Stimulated activated CD4-positive, alpha-beta T cell treated with anti-CD3 and anti-CD28 coated beads, Interleukin-2, amount 100 ng/mL, for 48 hours (primary cell): ENCODE data around the gene HRK.

ENCODE experiments used
- DNase-seq, 2 donors: peaks; one replicate each; pipeline ENCODE4 v3.0.0-alpha.2; 2020

Gene HRK

DNA sequence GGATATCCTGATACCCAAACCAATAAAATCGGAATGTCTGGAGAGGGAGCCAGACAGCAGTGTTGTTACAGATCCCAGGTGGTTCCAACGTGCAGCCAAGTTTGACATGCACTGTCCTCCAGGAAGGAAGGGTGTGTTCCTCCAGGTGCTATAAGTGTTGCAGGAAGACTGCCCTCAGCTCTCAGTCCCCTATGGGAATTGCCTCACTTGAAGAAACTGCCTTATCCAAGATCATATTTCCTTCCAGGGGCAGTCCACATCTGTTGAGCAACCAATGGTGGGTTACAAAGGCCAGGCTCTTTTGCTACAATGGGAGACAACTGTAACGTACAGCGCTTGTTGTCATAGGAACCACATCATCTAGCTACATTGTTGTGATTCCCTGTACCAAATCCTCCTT lies 16.2 kb upstream of the HRK start:
- no peak for DNase-seq

DNA sequence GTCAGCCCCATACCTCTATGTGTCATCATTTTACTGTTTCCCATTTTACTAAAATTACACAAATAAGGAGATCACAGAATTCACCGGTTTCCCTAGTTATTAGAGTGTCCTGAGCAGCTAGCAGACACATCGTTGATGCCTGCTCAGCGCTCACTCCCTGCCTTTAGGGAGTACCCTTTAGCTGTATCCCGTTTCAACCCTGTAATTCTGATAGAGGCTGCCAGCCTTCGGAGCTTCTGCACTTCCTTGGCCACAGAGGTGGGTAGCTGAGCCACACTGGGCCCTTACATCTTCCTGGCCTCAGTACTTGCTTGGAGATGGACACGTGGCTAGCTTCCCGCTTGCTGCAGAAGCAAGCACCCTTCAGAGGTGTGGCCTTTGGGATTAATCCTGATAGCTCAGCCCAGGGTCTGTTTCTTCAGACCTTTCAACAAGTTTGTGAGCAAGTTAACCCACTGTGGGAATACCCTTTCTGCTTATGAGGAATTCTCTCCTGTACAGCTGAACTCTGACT lies 15.2 kb upstream of the HRK start:
- no peak for DNase-seq

DNA sequence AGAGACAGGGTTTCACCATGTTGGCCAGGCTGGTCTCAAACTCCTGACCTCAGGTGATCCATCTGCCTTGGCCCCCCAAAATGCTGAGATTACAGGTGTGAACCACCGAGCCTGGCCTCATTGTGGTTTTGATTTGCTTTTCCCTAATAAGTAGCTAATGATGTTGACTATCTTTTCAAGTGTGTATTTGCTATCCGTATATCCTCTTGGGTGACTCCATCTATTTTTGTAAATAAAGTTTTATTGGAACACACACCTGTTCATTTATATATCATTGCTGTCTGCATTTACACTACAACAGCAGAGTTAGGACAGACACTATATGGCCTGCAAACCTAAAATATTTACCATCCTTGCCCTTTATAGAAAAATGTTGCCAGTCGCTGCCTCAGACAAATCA lies 13.7 kb upstream of the HRK start:
- no peak for DNase-seq

DNA sequence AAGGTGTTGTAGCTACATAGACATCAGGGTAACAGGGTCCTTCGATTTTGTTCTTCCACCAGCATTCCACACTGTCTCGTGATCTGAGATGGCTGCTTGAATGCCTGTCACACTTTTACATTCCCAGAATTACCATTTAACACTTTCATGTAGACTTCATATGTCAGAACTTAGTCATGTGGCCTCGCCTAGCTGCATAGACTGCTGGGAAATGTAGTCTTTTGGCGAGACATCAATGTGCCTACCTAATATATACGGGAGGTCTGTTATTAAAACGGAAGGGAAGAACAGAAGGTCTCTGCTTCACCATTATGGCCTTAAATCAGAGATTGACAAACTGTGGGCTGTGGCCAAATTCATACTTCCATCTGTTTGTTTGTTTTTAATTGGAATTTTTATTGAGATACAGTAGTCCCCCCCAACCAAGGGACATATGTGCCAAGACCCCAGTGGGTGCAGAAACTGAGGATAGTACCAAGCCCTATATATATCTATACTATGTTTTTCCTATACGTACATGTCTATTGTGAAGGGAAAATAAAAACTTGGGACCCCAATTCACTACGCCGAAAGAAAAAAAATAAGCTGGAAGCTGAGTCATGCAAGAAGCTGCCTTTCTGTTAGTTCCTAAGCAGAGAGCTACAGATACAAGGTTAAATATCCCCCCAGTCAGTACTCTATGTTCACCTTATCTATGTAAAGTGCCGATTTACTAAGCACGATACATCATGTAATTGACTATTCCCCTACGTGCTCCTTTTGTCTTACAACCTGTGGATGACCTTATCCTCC lies 11.3 kb upstream of the HRK start:
- DNase-seq, result no peak

DNA sequence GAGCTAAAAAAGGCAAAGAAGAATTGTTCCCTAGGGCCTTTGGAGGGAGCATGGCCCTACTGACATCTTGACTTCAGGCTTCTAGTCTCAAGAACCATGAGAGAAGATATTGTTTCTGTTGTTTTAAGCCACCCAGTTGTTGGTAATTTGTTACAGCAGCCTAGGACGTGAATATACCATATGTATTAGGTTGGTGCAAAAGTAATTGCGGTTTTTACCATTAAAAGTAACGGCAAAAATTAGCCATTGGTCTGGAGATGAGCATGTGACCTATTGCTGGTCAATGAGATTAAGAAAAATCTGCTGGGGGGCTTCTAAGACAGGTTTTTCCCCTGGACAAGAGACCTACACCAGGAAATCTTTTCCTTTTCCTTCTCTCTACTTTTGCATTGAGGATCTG lies 9.8 kb upstream of the HRK start:
- no peak for DNase-seq

DNA sequence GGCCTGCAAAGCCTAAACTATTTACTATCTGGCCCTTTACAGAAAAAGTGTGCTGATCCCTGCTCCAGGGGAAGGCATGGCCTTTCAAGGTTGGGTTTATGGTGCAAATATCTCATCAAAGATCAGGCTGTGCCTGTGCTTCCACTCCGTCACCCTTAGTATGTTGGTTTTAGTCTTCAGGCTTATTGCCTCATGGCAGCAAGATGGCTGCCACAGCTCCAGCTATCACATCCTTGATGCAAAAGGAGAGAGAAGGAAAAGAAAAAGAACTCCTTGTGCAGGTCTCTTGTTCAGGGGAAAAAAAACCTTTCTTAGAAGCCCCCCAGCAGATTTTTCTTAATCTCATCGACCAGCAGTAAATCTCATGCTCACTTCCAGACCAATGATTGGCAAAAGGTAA lies 9.1 kb upstream of the HRK start:
- no peak for DNase-seq

DNA sequence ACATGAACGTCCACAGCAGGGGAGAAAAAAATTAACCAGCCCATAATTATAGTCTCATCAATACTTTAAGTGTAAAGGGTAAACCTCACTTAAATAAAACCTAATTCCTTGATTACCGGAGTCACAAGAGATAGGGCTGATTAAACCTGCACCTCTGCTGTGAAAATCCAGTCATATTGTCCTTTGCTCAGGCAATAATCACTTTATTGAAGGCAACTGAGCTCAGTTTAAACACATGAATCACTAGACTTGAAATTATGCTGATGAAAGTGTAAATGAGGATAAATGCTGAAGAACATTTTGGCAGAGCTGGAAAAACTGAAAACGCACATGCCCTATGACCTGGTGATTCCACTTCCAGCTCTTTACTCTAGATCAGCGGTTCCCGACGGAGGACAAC lies 6.7 kb upstream of the HRK start:
- no peak for DNase-seq

DNA sequence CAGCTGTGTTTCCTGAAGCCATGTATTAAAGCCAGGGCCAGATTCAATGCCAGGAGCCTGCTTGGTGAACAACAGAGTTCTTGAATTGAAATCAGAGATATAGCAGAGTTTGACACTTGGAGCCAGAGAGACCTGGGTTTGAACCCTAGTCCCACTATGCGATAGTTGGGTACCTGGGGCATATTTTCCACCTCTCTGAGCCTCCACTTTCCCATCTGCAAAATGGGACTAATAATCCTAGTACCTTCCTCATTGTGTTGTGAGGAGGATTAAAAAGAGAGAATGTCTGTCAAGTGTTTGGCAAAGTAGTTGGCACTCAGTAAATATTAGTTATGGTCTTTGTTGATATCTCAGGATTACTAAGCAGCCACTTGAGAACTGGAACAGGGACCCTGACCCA lies 6.0 kb upstream of the HRK start:
- DNase-seq, result no peak

DNA sequence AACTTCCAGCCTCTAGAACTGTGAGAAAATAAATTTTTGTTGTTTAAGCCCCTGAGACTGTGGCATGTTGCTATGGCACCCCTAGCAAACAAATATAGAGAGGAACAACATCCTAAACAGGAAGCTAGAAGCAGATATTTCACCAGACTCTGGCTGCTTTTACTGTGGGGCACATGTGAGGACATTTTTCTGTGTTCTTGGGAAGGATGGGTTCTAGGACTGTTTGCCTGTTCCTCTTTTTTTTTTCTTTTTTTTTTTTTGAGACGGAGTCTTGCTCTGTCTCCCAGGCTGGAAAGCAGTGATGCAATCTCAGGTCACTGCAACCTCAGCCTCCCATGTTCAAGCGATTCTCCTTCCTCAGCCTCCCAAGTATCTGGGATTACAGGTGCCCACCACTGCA lies 4.2 kb upstream of the HRK start:
- no peak for DNase-seq

DNA sequence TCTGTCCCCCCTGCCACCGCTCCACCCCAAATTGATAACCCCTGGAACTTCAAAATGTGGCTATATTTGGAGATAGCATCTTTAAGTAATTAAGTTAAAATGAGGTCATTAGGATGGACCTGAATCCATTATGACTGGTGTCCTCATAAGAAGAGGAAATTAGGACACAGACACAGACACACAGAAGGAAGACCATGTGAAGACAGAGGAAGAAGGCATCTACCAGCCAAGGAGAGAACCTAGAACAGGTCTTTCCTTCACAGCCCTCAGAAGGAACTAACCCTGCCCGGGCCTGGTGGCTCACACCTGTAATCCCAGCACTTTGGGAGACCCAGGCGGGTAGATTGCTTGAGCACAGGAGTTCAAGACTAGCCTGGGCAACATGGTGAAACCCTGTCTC lies 3.6 kb upstream of the HRK start:
- DNase-seq, result no peak

DNA sequence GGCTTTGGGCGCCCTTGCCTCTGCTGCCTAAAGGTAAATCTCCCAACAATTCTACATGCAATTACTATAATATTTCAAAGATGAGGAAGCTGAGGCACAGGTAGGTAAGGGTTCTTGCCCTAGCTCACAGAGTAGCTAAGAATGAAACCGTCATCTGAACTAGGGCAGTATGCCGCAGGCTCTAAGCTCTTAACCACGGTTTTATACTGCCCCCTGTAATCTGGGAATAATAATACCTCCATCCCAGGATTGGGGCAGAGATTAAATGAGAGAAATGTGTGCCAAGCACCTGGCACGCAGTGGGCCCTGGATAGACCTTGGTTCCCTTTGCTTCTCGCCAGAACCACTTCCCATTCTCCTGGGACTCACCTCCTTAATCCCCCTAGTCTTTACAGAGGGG lies 1.5 kb upstream of the HRK start:
- no peak for DNase-seq

DNA sequence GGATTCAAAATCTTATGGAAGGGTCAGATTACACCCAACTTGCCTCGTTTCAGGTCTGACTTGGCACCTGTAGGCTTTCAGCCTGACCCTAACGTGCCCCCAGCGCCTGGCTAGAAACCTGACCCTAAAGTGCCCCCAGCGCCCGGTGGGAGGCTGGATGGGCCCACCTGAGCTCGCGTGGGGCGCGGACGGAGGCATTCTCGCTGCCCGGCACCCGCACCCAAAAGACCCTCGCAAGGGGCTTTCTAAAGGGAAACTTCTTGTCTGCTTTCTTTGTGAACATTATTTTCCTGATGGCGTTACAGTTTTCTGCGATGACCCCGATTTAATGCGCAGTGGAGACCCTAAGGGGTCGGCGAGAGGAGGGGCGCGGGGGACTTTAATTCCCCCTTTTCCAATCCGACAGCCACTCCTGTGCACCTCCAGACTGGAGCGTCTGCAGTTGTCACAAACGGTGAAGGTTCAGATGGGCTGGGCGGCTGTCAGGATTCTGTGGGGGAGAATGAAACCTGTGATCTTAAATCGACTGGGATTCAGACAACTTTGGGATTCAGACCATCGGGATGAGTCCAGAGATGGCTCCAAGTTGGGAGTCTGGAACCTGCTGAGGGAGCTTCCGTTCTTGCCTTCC lies 751 bp upstream of the HRK start:
- DNase-seq, result no peak

DNA sequence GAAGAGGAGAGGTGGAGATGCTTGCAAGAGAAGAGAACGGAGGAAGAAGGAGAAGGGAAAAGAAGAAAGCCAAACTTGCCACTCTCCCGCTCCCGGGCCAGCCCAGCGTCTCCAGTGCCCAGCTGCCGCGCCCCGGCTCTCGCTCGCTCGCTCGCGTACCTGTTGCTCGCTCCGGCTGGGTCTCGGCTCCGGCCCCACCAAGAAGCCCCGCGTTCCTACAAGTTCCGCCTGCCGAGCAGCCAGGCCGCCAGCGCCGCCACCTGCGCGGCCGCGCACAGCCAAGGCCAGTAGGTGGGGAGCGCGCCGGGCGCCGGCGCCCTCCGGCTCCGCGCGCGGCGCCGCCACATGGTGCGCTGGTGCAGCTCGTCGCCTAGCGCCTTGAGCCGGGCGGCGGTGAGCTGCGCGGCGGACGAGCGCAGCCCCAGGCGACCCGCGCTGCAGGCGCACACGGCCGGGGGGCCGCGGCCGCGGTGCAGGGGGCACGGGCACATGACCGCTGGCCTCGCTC lies 370 bp downstream of the HRK start:
- DNase-seq, result peak in 1 of 2 donors; percentile 25

DNA sequence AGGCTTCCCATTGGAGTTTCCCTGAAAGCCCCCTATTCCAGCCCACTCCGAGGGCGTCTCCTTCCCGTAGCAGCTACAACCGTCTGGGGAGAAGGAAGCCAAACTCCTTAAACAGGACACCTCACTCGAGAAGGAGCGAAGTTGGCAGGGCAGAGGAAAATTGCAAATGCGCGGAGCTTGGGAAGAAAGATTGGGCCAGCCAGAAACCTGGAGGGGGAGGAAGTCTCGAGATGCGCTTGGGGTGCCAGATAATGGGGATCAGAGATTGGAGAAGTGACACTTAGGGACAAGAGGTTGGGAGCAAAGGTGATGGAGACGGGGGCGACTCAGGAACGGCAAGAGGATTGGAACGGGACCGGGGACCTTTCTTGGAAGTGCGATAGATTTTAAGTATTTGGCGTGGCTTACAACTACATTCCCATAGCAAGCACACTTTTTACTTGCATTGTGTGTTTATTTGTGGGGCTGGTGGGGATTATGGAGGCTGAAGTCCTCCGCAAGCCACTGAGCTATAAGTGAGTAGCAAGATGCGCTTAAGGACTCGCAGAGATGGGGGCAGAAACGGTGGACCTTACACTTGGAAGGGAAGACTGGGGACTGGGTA lies 926 bp downstream of the HRK start:
- DNase-seq, result no peak

DNA sequence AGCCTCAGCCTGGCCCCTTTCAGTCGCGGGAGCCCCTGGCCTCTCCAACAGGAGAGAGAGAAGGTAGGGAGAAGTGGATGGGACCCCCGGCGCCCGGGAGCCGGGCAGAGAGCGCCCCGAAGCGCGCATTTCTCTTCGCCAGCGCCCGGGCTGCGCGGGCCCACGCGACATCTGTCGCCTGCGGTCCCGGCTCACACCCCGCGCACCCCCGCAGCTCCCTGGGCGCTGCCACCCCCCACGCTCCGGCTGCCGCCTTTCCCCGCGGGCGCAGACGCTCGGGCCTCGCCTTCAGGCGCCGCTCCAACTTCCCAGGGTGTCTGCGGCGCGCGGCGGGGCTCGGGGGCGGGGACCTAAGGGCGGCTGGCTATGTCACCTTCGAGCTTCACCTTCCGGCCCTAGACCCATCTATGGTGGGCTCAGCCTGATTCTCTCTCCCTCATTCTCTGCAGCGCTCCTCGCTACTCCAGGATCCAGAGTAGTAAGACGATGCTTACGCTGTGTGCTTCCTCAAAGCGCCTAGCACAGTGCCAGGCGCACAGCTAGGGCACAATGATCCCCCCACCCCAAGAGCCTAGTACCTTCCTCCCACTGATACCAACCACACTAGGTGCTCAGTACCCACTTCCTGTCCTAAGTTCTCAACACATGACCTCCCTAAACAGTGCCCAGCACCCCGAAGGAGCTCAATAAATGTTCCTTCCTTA lies 1.6 kb downstream of the HRK start:
- DNase-seq, result no peak

DNA sequence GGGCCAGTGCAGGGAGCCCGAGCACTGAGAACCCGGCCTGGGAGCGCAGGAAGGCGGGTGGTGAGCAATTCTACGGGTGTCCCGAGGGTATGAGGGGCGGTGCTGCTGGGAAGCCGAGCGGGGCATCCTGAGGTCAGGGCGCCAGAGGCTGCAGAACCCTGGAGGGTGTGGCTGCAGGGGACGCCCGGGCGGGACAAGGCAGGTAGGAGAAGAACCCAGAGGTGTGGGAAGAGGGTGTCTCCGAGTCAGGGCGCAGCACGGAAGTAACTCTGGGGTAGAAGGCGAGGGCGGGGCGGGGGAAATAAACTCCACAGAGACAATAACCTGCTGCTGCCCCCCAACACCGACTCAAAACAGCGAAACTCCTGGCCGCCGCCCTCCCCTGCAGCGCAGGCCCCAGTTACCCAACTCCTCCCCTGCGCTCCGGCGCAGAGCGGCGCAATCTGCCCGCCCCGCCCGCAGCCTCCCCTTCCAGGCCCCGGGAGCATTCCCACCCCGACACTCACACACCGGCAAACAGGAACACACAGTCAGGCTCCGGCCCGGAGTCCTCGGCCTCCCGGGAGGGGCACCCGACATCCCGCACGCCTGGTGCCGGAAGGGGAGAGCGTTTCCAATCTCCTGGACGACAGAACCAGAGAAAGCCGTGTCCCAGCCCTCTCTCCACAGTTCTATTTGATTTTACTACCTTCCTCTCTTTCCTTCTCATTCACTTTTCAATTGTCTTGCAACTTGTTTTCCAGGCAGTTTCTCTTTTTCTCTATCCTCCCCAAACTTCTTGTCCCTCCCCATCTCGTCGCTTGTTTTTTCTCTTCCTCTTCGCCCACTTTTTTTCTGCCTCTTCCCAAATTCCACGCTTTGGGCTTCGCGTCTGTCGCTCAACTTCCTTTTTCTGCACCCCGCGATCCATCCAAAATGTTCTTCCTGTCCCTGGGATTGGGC lies 2.4 kb downstream of the HRK start:
- DNase-seq, result no peak

DNA sequence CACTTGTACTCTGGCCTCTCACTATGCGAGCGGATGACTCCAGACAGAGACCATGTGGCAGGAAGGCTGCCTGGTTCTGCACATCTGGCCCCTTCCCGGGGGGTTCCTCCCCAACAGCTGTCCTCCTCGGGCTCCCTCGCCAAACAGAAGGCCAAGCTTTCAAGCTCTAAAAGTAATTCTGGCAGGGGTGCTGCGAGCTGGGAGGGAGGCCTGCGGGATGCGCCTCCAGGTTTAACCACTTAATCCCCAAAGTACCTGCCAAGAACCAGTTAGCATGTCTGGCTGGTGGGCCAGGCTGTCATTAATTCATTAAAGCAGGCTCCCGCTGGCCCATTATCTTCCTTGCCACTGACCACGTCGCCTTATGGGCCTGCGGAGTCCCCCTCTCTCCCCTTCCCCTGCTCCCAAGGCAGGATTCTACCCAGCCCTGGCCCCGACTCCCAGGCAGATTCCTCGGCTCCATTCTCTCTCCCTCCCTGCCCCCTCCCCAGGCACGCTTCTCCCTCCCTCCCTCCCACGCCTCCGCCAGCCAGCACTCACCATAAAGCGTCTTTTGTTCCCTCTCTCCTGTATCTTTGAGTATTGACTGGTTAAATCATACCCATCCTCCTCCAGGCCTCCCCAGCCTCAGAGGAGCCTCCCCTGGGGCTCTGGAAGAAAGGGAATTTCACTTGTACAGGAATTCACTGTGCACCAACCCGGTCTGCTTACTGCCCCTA lies 4.9 kb downstream of the HRK start:
- DNase-seq, result no peak

DNA sequence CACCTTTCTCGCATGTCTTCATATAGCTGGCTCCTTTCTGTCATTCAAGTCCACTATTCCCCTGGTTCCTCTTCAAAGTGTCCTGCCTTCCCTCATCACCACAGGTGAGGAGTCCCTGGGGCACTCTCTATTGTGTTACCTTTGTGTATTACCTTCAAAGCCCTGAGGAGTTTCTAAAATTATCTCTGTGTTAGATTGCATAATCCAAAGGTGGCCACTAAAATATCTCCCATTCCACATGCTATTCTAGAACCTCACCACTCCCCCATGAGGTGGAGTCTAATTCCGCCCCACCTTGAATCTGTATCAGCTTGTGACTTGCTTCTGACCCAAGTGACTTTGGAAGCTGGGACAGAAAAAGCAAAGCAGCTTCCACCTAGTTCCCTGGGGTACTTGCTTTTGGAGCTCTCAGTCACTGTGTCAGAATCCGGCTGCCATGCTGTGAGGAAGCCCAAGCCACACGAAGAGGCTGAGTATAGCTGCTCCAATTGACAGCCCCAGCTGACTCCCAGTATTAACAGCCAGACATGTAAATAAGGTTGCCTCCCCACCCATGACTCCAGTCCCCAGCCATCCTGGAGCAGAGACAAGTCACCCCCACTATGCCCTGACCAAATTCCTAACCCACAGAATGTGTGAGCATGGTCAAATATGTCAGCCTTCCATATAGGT lies 6.8 kb downstream of the HRK start:
- DNase-seq, result no peak

DNA sequence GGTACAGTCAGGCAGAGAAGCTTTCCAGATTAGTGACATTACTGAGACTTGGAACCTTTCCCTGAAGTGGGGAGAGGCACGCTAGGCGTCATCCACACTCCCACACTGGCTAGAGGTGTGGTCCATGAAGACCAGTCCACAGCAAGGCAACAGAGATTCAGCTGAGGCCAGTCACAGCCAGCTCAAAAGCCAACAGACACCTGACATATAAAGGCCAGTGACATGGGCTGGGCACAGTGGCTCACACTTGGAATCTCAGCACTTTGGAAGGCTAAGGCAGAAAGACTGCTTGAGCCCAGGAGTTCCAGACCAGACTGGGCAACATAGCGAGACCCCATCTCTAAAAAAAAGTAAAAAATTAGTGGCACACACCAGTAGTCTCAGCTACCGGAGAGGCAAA lies 10.9 kb downstream of the HRK start:
- DNase-seq, result no peak

DNA sequence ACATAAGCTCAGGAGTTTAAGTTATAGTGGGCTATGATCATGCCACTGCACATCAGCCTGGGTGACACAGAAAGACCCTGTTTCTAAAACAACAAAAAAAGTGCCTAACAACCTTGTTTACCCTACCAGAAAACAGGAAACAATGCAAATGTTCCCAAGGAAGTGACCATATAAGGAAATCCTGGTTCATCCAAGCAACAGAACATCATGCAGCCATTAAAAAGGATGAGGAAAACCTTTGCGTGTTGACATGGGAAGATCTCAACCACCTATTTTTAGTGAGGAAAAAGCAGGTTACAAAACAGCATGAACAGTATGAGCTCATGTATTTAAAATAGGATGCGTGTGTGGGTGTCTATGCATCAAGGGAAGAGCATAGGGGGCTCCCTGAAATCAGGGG lies 13.7 kb downstream of the HRK start:
- no peak for DNase-seq
